GM21447 (cell line): ENCODE data around the gene SARS2.
A peak's percentile ranks its signal among the peaks of the same experiment; 100 is the strongest.
"Not testable (repeated sequence)": the region's sequence is repeated elsewhere in the genome, so short reads cannot be mapped to it uniquely, and the experiment has no call there.

ENCODE experiments used
- ATAC-seq: cut with Tn5 transposase; IDR thresholded peaks from one replicate; pipeline ENCODE4 v1.9.1; 2021; ENCODE audit not compliant: unreplicated experiment

The SARS2 gene, protein sequence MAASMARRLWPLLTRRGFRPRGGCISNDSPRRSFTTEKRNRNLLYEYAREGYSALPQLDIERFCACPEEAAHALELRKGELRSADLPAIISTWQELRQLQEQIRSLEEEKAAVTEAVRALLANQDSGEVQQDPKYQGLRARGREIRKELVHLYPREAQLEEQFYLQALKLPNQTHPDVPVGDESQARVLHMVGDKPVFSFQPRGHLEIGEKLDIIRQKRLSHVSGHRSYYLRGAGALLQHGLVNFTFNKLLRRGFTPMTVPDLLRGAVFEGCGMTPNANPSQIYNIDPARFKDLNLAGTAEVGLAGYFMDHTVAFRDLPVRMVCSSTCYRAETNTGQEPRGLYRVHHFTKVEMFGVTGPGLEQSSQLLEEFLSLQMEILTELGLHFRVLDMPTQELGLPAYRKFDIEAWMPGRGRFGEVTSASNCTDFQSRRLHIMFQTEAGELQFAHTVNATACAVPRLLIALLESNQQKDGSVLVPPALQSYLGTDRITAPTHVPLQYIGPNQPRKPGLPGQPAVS

GRCh38 chr19:38929929-38930775 is at the start of gene SARS2:
Gene SARS2, minus strand, starts transcription at chr19:38930763. Its CDS starts 27 bp downstream, at chr19:38930736.
- peak; percentile 64 for ATAC-seq

- ATAC-seq = no peak
These were observed 49.2 kb upstream of the SARS2 start for GRCh38 chr19:38979812-38980211.

GRCh38 chr19:38978326-38978689 is 47.7 kb upstream of the SARS2 start:
- no peak for ATAC-seq

- peak; percentile 91 for ATAC-seq
These were observed 47.1 kb upstream of the SARS2 start for GRCh38 chr19:38977445-38978325.

DNA sequence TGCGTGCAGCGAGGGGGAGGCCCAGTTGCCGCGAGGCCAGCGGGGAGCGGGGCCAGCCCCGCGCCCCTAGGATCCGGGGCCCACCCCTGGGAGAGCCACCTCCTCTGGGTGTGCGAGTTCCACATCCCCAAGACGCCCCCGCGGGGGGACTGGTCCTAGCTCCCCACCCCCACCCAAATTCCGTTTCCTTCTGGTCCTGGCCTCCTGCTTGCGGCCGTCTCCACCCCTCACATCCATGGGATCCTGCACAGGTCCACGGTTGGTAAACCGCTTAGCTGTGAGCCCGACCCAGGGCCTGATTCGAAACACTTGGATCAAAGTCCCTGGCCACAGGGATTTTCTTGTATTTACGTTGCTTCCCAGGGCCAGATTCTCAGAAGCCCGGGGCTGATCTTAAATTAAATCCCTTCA is 45.3 kb upstream of the SARS2 start:
- no peak for ATAC-seq

DNA sequence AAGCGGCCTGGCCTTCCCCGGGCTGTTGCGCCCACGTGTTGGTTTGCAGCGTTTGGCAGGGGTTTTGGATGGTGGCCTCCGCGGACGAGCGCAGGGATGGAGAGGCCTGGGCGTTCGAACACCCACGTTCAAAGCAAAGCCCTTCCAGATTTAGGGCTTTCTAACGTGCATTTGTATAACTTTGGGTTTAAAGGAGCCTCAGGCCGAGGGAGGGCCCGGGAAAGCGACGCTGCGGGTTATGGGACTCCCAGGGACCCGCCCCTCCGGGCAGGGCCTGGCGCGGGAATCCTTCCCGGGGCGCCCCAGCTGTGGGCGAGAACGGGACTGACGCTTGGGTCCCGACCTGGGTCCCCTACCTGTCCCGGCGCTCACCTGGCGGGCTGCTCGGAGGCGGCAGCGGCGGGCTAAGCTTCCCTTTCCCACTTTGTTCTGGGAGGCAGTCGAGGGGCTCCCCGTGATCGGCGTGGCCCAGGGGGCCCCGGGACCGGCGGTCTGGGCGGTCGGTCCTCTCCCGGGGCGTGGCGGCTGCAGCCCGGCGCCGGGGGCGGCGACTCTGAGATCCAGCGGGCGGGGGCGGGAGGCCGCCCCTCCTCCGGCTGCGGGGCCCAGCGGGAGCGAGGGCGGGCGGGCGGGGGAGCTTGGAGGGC is 44.8 kb upstream of the SARS2 start, which contains the start of gene FBXO17:
FBXO17 (minus strand) TSS at position 529 of the 647 bp plus-strand sequence. CDS start 25,423 bp downstream, outside the sequence.
- no peak for ATAC-seq

DNA sequence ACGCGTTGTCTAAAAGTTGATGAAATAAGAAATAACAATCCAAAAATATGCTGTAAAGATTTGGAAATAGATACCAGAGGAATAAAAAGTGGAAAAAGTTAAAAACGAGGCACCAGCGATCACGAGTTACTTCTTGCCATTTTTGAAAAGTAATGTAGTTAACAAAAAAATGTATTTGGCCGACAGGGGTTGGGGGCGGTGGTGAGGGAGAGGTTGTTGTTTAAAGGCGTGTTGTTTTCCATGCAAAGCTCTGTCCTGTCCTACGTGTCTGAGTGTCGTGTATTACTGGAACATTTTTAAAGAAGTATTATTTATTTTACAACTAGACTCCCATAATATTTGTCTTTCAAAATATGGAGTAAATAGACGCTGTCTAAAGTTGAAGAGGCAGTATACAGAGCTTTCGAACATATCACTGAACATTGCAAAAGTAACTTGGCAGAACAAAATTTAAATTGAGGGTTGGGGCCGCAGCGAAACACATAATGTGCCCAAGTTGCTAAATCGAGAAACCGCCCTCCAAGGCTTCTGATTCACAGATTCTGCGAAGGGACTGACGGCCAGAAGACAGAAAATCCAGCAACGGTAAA is 44.2 kb upstream of the SARS2 start:
- no peak for ATAC-seq

DNA sequence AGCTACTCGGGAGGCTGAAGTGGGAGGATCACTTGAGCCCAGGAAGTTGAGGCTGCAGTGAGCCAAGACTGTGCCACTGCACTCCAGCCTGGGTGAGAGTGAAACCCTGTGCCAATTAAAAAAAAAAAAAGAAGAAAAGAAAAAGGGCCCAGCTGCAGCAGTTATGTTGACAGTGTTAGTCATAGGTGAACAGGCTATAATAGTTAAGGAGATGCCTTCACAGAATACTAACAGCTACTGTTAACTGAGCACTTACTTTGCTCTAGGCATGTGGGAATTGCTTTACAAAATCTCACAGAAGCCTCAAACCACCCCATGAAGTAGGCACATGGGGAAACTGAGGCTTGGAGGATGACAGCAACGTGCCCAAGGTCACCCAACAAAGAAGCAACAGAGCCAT is 41.1 kb upstream of the SARS2 start:
- no peak for ATAC-seq

- ATAC-seq = no peak
These were observed 40.3 kb upstream of the SARS2 start for GRCh38 chr19:38970664-38971532.

- not testable (repeated sequence) for ATAC-seq
These were observed 35.6 kb upstream of the SARS2 start for GRCh38 chr19:38966149-38966548.

- no peak for ATAC-seq
These were observed 34.2 kb upstream of the SARS2 start for GRCh38 chr19:38964738-38965137.

GRCh38 chr19:38959618-38960017 is 29.1 kb upstream of the SARS2 start:
- no peak for ATAC-seq

- ATAC-seq = no peak
These were observed 27.7 kb upstream of the SARS2 start for GRCh38 chr19:38958301-38958700.

DNA sequence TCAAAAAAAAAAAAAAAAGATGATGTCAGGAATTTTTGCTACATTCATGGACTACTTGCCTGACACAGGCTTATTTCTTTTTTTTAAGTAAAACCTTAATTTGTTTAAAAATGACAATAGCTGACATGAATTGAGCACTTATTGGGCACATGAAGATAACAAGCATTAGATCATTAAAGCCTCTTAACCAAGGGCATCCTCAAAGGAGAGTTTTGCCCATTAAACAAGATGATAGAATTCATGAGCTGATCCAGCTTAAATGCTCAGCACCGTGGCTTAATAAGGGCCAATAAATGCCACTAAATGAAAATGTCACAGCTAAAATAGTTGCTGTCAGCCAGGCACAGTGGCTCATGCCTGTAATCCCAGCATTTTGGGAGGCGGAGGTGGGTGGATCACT is 25.7 kb upstream of the SARS2 start:
- ATAC-seq = no peak

DNA sequence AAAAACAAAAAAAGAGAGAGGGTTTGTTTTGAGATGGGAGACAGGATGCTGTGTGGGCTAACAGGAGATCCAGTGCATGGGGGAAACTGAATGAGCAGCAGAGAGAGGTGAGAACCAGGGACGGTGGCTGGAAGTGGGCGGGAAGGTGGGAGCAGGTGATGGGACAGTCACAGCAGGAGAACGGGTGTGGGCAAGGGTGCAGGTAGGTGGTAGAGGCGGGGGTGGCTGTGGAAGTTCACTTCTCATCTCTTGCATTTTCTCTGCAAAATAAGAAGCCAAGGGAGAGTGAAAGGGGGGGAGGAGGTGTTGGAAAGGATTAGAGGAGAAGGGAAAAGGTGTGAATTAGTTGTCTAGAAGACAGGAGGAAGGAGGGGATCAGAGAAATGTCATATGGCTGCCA is 23.1 kb upstream of the SARS2 start:
- no peak for ATAC-seq

- ATAC-seq = no peak
These were observed 22.0 kb upstream of the SARS2 start for GRCh38 chr19:38952395-38953165.

- ATAC-seq = no peak
These were observed 20.6 kb upstream of the SARS2 start for GRCh38 chr19:38951187-38951586.
